DMS 273 (cell line): ENCODE results near the gene YIPF2.
"Not testable (repeated sequence)": the region's sequence is repeated elsewhere in the genome, so short reads cannot be mapped to it uniquely, and the experiment has no call there.

Source experiments
- DNase-seq: peaks from one replicate; lab custom pipeline; 2025; ENCODE audit not compliant: unreplicated experiment; lab: John Stamatoyannopoulos, UW

Gene YIPF2

GRCh38 chr19:10941649-10942048, 13.2 kb upstream of the YIPF2 start:
- DNase-seq, result not testable (repeated sequence)

- DNase-seq, result peak; percentile 93
Measured at GRCh38 chr19:10936661-10937084, 8.2 kb upstream of the YIPF2 start.

- no peak for DNase-seq
Measured at GRCh38 chr19:10935371-10936059, 7.1 kb upstream of the YIPF2 start.

- no peak for DNase-seq
Measured at GRCh38 chr19:10929402-10929794, 959 bp upstream of the YIPF2 start.

- DNase-seq, result no peak
Measured at GRCh38 chr19:10927730-10928562, 493 bp downstream of the YIPF2 start.

- DNase-seq, result no peak
Measured at GRCh38 chr19:10924597-10924996, 3.8 kb downstream of the YIPF2 start.

GRCh38 chr19:10923260-10924112, 5.0 kb downstream of the YIPF2 start:
- no peak for DNase-seq

- DNase-seq, result no peak
Measured at GRCh38 chr19:10922638-10923014, 5.8 kb downstream of the YIPF2 start.

- DNase-seq, result no peak
Measured at GRCh38 chr19:10921910-10922637, 6.4 kb downstream of the YIPF2 start.

- DNase-seq, result no peak
Measured at GRCh38 chr19:10921199-10921909, 7.1 kb downstream of the YIPF2 start.

GRCh38 chr19:10920781-10921180, 7.7 kb downstream of the YIPF2 start:
- DNase-seq, result no peak

GRCh38 chr19:10920288-10920655, 8.2 kb downstream of the YIPF2 start:
- DNase-seq, result no peak

- no peak for DNase-seq
Measured at GRCh38 chr19:10919352-10920287, 8.8 kb downstream of the YIPF2 start.

- no peak for DNase-seq
Measured at GRCh38 chr19:10918359-10918758, 10.1 kb downstream of the YIPF2 start.

GRCh38 chr19:10916602-10917001, 11.8 kb downstream of the YIPF2 start:
- no peak for DNase-seq

- peak; percentile 92 for DNase-seq
Measured at GRCh38 chr19:10915130-10916091, 13.0 kb downstream of the YIPF2 start.

- no peak for DNase-seq
Measured at GRCh38 chr19:10913716-10914340, 14.6 kb downstream of the YIPF2 start.

- no peak for DNase-seq
Measured at GRCh38 chr19:10912619-10913018, 15.8 kb downstream of the YIPF2 start.
